ENCODE measurements around the gene FBXL17. TPM values are rescaled to one million over a fixed set of nuclear protein-coding genes. Genes with fewer than 3 reads are reported as not detected.

The FBXL17 gene
- total RNA-seq, 4 donors from 2014 or later: 16.1 to 31.8 (median 18.8) TPM

DNA sequence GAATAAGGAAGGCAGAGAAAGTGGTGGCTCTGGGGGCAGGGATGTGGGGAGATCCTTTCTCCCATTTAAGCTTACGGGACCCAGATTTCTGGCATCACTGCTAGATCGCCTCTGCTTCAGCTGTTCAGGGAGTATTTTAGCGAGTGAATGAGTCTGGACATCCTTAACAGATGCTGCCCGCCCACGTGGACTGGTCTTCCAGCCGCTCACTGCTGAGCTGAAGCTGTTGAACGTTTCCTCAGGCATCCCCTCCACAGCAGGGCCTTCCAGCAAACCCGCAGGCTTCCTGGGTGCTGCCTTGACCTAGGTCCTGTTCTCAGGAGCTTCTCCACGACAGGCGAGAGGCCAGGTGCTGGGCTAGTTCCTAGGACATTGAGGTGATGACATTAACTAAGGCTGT lies 566.8 kb downstream of the FBXL17 start:
- no peak overlapping the region for H3K4me3 ChIP-seq (ENCODE audit: low read depth, poor library complexity, severe bottlenecking)
- no peak for TF ChIP-seq POLR2A (IDR thresholded peaks at IDR 0.05)
- intact Hi-C loops (cut with DNase I; ENCODE audit: low total_unique reads): no loop called here
- WGBS, 2 donors: 88 to 91% methylated on average over 9 to 10 of the region's 10 CpGs
- DNase-seq (ENCODE audit: low spot score in 2 of 2): no peak

DNA sequence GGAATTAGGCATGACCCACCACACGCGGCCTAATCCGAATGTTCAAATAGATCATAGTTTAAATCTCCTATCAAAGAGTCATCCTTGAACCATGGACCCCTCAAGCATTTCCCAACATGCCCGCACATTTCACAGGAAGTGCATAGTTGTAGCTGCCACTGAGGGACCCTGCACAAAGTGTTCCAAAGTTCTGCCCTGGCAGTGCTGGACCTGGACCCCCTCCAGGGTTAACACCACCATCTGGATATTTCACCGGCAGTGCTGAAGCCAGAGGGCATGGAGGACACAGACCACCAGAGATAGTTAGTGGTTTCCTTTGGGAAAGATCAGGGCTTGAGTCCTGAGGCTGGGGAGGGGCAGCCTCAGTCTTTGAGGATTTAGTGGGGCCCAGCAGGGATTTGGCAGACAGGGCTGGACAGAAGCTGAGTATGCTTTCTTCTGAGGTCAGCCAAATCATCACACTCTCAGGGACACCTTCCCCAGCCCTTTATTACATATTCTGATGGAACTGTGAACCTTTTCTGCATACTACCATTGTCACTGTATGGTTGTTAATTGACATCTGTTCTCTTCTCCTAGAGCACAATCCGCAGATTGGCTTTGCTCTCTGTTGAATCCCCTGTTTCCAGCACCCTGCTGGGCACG lies 567.6 kb downstream of the FBXL17 start:
- intact Hi-C loops (cut with DNase I; ENCODE audit: low total_unique reads): no loop called here
- no peak for DNase-seq (ENCODE audit: low spot score in 2 of 2)
- no peak overlapping the region for H3K4me3 ChIP-seq (ENCODE audit: low read depth, poor library complexity, severe bottlenecking)
- 88 to 90% methylated on average over 7 of the region's 7 CpGs for WGBS, 2 donors
- TF ChIP-seq CTCF (IDR thresholded peaks at IDR 0.05): no peak
- TF ChIP-seq POLR2A (IDR thresholded peaks at IDR 0.05): no peak

DNA sequence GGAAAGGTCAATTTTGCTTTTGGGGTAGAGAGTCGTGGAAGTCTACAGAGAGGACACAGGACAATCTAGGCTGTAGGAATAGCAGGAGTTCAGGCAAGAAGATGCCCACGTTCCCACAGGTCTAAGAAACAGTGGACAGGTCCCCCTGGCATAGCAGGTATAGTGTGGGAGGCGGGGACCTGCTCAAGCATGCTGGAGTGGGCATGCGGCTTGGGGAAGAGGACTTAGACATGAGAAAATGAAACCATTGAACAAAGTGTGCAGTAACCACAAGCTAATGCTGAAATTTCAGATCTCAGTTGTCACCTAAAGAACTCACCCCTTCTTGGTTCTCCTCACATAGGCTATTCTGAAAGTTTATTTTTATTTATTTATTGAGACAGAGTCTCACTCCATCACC lies 568.3 kb downstream of the FBXL17 start:
- no peak overlapping the region for H3K4me3 ChIP-seq (ENCODE audit: low read depth, poor library complexity, severe bottlenecking)
- TF ChIP-seq CTCF (IDR thresholded peaks at IDR 0.05) (no peak), POLR2A (IDR thresholded peaks at IDR 0.05) (no peak)
- 86 to 87% methylated on average over 4 of the region's 4 CpGs for WGBS, 2 donors
- intact Hi-C loops (cut with DNase I; ENCODE audit: low total_unique reads): no loop called here
- no peak for DNase-seq (ENCODE audit: low spot score in 2 of 2)

DNA sequence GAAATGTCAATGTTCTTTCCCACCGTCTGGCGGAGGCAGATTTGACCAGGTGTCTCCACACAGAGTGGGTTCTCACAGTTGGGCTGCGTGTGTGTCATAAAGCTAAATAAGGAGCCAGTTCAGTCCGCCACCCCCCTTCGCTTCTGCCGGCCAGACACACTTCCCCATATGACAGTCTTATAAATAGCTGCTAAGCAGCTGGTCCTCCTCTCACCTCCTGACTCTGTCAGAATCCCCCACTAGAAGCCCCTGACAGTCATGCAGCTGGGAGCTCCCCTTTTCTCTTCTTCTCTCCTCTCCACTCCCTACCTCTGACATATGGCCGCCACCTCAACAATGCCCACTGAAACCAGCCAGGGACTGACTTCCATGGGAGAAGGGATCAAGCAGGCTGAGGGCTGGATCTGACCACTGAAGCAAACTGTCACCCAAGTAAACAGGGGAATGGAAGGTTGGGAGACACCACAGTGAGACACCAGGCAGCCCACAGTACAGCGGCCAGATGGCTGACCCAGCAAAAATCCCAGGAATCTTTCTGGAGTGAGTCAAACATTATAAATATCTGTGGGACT lies 569.2 kb downstream of the FBXL17 start:
- no peak overlapping the region for H3K4me3 ChIP-seq (ENCODE audit: low read depth, poor library complexity, severe bottlenecking)
- intact Hi-C loops (cut with DNase I; ENCODE audit: low total_unique reads): no loop called here
- TF ChIP-seq CTCF (IDR thresholded peaks at IDR 0.05) (no peak), POLR2A (IDR thresholded peaks at IDR 0.05) (no peak)
- no peak for DNase-seq (ENCODE audit: low spot score in 2 of 2)
- 78 to 82% methylated on average over 8 of the region's 8 CpGs for WGBS, 2 donors

DNA sequence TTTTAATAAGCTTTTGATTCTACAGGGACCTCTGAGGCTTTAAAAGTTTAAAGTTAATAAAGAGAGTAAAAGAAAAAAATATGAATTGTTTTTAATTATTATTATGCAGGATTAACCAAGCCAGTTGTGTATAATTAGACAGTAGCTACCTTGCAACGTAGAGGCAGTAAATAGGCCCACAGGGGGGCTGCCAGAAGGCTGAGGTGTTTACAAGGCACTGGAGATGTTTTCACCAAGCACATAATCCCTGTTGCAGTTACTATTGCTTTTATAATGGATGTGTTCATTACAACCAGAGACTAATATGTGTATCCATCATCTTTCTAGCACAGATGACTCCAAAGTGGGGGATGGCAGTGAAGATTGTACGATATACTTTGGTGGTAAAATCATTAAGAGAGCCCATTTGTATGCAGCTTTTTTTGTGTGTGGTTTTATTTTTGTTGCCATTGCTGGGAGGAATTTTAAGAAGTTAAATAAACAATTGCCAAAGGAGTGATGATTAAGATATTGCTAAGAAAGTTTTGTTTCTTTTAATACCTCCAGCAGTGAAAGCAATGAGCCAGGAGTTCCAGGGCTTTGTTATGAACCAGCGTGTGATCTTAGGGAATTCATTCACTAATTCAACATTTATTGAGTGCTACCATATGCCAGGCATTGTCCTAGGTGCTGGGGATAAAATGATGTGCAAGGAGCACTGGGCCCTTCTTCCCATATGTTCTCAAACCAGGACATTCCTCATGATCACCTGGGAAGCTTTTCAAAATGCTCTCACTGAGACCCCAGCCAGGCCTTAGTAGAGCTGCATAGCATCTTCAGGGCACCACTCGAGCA lies 572.5 kb downstream of the FBXL17 start:
- 78 to 79% methylated on average over 4 of the region's 4 CpGs for WGBS, 2 donors
- intact Hi-C loops (cut with DNase I; ENCODE audit: low total_unique reads): no loop called here
- no peak for TF ChIP-seq CTCF (IDR thresholded peaks at IDR 0.05)
- TF ChIP-seq POLR2A (IDR thresholded peaks at IDR 0.05): no peak
- H3K4me3 ChIP-seq (ENCODE audit: low read depth, poor library complexity, severe bottlenecking): no peak overlapping the region
- no peak for DNase-seq (ENCODE audit: low spot score in 2 of 2)
